Fibroblast of peridontal ligament (primary cell): ENCODE measurements around the gene HOMER1.
A peak's percentile ranks its signal among the peaks of the same experiment; 100 is the strongest.
"Not testable (repeated sequence)": the region's sequence is repeated elsewhere in the genome, so short reads cannot be mapped to it uniquely, and the experiment has no call there.

Experiments used
- DNase-seq: peaks from one replicate; pipeline ENCODE4 v3.0.0-alpha.2; 2010; ENCODE audit errors: extremely low read depth

HOMER1 gene

GRCh38 chr5:79516986-79517385 is 3.1 kb upstream of the HOMER1 start:
- DNase-seq = no peak

- not testable (repeated sequence) for DNase-seq
Measured at GRCh38 chr5:79516331-79516730, 2.4 kb upstream of the HOMER1 start.

- peak; percentile 91 for DNase-seq
Measured at GRCh38 chr5:79514391-79515105, 614 bp upstream of the HOMER1 start.

- peak; percentile 30 for DNase-seq
Measured at GRCh38 chr5:79513308-79513703, 628 bp downstream of the HOMER1 start.

- peak; percentile 37 for DNase-seq
Measured at GRCh38 chr5:79512471-79513307, 1.2 kb downstream of the HOMER1 start.

GRCh38 chr5:79512049-79512448 is 1.9 kb downstream of the HOMER1 start:
- DNase-seq = peak; percentile 31

- DNase-seq = no peak
Measured at GRCh38 chr5:79510638-79511037, 3.3 kb downstream of the HOMER1 start.

- DNase-seq = no peak
Measured at GRCh38 chr5:79509244-79509885, 4.6 kb downstream of the HOMER1 start.

GRCh38 chr5:79508794-79509193 is 5.1 kb downstream of the HOMER1 start:
- no peak for DNase-seq

GRCh38 chr5:79508354-79508753 is 5.6 kb downstream of the HOMER1 start:
- no peak for DNase-seq

- DNase-seq = no peak
Measured at GRCh38 chr5:79507251-79508205, 6.4 kb downstream of the HOMER1 start.

- no peak for DNase-seq
Measured at GRCh38 chr5:79505138-79505537, 8.8 kb downstream of the HOMER1 start.

- DNase-seq = peak; percentile 44
Measured at GRCh38 chr5:79503794-79504495, 10.0 kb downstream of the HOMER1 start.

GRCh38 chr5:79499640-79500273 is 14.2 kb downstream of the HOMER1 start:
- DNase-seq = no peak

- no peak for DNase-seq
Measured at GRCh38 chr5:79495311-79495710, 18.6 kb downstream of the HOMER1 start.

- no peak for DNase-seq
Measured at GRCh38 chr5:79493596-79494345, 20.2 kb downstream of the HOMER1 start.

GRCh38 chr5:79491690-79492317 is 22.1 kb downstream of the HOMER1 start:
- DNase-seq = no peak

- DNase-seq = no peak
Measured at GRCh38 chr5:79490323-79490936, 23.5 kb downstream of the HOMER1 start.

- no peak for DNase-seq
Measured at GRCh38 chr5:79489773-79490172, 24.2 kb downstream of the HOMER1 start.
